GM23248 (cell line): Measurements from ENCODE around the gene XRCC4. TPM values are rescaled to one million over a fixed set of nuclear protein-coding genes. Genes with fewer than 3 reads are reported as not detected.

Experiments
- DNase-seq: peaks from one replicate; pipeline ENCODE4 v3.0.0-alpha.2; 2015
- H2AFZ ChIP-seq: fragments of 200-600 bp; sonication (generic); 2 replicates; pipeline ENCODE4 v1.6.1; 2016; ENCODE audit warnings: antibody characterized with exemption
- H3F3A ChIP-seq: fragments of 200-600 bp; sonication (generic); 2 replicates; pipeline ENCODE4 v1.6.1; 2016; ENCODE audit warnings: mild to moderate bottlenecking, antibody characterized with exemption, mixed run types; ENCODE audit not compliant: insufficient read depth
- H3K27ac ChIP-seq: fragments of 200-600 bp; sonication (generic); 2 replicates; pipeline ENCODE4 v1.5.1; 2016; ENCODE audit warnings: mild to moderate bottlenecking
- H3K27me3 ChIP-seq: fragments of 200-600 bp; sonication (generic); replicated peaks from 2 replicates; pipeline ENCODE4 v1.6.1; 2016; ENCODE audit warnings: mild to moderate bottlenecking; ENCODE audit not compliant: insufficient read depth
- H3K36me3 ChIP-seq: fragments of 200-600 bp; sonication (generic); 2 replicates; pipeline ENCODE4 v1.6.1; 2016; ENCODE audit warnings: low read depth, mild to moderate bottlenecking
- H3K4me1 ChIP-seq: fragments of 200-600 bp; sonication (generic); 2 replicates; pipeline ENCODE4 v1.6.1; 2016; ENCODE audit warnings: mild to moderate bottlenecking; ENCODE audit not compliant: insufficient read depth
- H3K4me2 ChIP-seq: fragments of 200-600 bp; sonication (generic); one replicate; pipeline ENCODE4 v1.6.1; 2016; ENCODE audit warnings: mild to moderate bottlenecking; ENCODE audit not compliant: unreplicated experiment
- H3K4me3 ChIP-seq: fragments of 200-600 bp; sonication (generic); 2 replicates; pipeline ENCODE4 v1.5.1; 2016; ENCODE audit warnings: mild to moderate bottlenecking
- H3K79me2 ChIP-seq: fragments of 200-600 bp; sonication (generic); 2 replicates; pipeline ENCODE4 v1.6.1; 2016; ENCODE audit warnings: mild to moderate bottlenecking; ENCODE audit not compliant: insufficient read depth
- H3K9ac ChIP-seq: fragments of 200-600 bp; sonication (generic); 2 replicates; pipeline ENCODE4 v1.6.1; 2016; ENCODE audit warnings: mild to moderate bottlenecking
- H3K9me2 ChIP-seq: fragments of 200-600 bp; sonication (generic); 2 replicates; pipeline ENCODE4 v1.6.1; 2016; ENCODE audit warnings: mixed run types, mild to moderate bottlenecking, moderate library complexity; ENCODE audit not compliant: insufficient read depth
- H3K9me3 ChIP-seq: fragments of 200-600 bp; sonication (generic); one replicate; pipeline ENCODE4 v1.6.1; 2017; ENCODE audit warnings: low read depth
- H4K20me1 ChIP-seq: fragments of 200-600 bp; sonication (generic); 2 replicates; pipeline ENCODE4 v1.6.0; 2016; ENCODE audit not compliant: insufficient read depth
- EZH2 ChIP-seq: fragments of 200-600 bp; sonication (generic); IDR thresholded peaks from 2 replicates; pipeline ENCODE4 v1.6.1; 2018; ENCODE audit warnings: antibody characterized with exemption, mild to moderate bottlenecking; ENCODE audit not compliant: insufficient read depth, poor library complexity, severe bottlenecking
- EZH2phosphoT487 ChIP-seq: fragments of 200-600 bp; sonication (generic); IDR thresholded peaks from 2 replicates; pipeline ENCODE4 v1.6.1; 2018; ENCODE audit warnings: antibody characterized with exemption, moderate library complexity, mild to moderate bottlenecking, low read depth; ENCODE audit not compliant: insufficient read depth
- WGBS, 2 experiments: methylation state at CpG; one replicate each; pipeline ENCODE4 v1.1.6; 2015 to 2017; ENCODE audit warnings: low lambda C conversion rate in 2 of 2, low coverage in 1 of 2; ENCODE audit errors: missing lambda C conversion rate in 2 of 2; 5-methylcytosine and 5-hydroxymethylcytosine counted together
- in situ Hi-C: fragments of 300-500 bp; cut with MboI; formaldehyde crosslinking; loops from 2 replicates; pipeline ENCODE4 v1.15.0; 2020
- polyA plus RNA-seq: library from polyadenylated mRNA; unstranded; fragments of >200 nt; fragmentation: Nextera tagmentation; extraction: Ambion mirVana; gene quantifications from 2 replicates; pipeline ENCODE4 v1.2.1, GENCODE V29; 2016
- total RNA-seq: library from RNA; depleted of rRNA; stranded (reverse); fragments of >200 nt; shearing (Covaris generic); gene quantifications from 2 replicates; pipeline ENCODE4 v1.2.3, GENCODE V29; 2014

XRCC4 gene
- total and polyA plus RNA-seq, 2 experiments from 2014 or later = 11.5 to 11.7 TPM

DNA sequence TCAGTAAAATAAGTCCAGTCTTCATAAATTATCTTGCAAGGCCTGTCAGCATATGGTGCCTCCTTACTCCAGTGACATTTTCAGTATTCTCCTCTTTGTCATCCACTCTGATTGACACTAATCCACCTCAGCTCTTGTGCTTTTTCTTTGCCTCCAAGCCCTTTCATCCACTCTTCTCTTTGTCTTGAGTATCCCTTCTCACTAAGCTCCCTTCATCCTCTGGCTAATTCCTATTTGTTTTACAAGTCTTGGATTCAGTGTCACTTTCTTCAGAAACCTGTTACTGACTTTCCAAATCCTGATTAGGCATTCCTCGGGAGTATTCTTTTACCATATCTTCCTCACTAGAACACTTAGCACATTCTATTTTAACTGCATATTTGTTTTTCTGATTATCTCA is 293.6 kb downstream of the XRCC4 start:
- Histone ChIP-seq H3K36me3 (no peaks in the 10 kb centered on the region), H3K4me3 (no peak overlapping the region), H3K27ac (no peak overlapping the region), H3K9me3 (no peaks in the 10 kb centered on the region), H3K4me1 (peaks cover 32% of the 10 kb centered on the region), H3K4me2 (no peak overlapping the region), H3K9me2 (no peaks in the 10 kb centered on the region), H3K27me3 (no peaks in the 10 kb centered on the region), H3K9ac (no peak overlapping the region), H2AFZ (no peak overlapping the region), H3K79me2 (no peaks in the 10 kb centered on the region), H3F3A (peaks cover 30% of the 10 kb centered on the region), H4K20me1 (no peaks in the 10 kb centered on the region)
- TF ChIP-seq EZH2phosphoT487 (no peak), EZH2 (no peak)
- in situ Hi-C loops = no loop called here
- 95 to 97% methylated on average over 1 of the region's 1 CpG for WGBS, 2 experiments
- DNase-seq = no peak

DNA sequence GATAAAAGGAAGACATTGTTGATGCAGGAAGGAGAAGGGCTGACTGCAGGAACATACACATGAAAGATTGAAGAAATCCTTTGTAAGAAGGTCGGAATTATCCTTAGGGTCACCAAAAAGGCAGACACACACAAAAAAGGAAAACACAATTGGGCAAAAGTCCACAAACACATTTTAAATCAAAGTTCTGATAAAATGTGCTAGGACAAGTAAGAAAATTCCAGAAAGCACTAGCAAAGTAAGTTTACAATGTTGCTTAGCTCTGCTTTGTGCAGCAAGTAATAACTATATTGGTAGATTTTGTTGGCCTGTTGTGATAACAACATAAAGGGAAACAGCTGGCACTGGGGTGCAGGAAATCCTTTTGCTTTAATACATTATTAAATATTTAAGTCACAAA is 294.4 kb downstream of the XRCC4 start:
- H3K79me2 ChIP-seq = no peaks in the 10 kb centered on the region
- H3K9me3 ChIP-seq = no peaks in the 10 kb centered on the region
- H3K27me3 ChIP-seq = no peaks in the 10 kb centered on the region
- no peaks in the 10 kb centered on the region for H4K20me1 ChIP-seq
- H3K9ac ChIP-seq = no peak overlapping the region
- H3K4me1 ChIP-seq = peaks cover 40% of the 10 kb centered on the region
- no peak for TF ChIP-seq EZH2phosphoT487
- no peak for TF ChIP-seq EZH2
- no peak overlapping the region for H3K4me3 ChIP-seq
- H3K36me3 ChIP-seq = no peaks in the 10 kb centered on the region
- no peak overlapping the region for H3K27ac ChIP-seq
- DNase-seq = no peak
- no peak overlapping the region for H2AFZ ChIP-seq
- in situ Hi-C loops = no loop called here
- peaks cover 38% of the 10 kb centered on the region for H3F3A ChIP-seq
- 93 to 100% methylated on average over 1 of the region's 1 CpG for WGBS, 2 experiments
- no peaks in the 10 kb centered on the region for H3K9me2 ChIP-seq
- no peak overlapping the region for H3K4me2 ChIP-seq

DNA sequence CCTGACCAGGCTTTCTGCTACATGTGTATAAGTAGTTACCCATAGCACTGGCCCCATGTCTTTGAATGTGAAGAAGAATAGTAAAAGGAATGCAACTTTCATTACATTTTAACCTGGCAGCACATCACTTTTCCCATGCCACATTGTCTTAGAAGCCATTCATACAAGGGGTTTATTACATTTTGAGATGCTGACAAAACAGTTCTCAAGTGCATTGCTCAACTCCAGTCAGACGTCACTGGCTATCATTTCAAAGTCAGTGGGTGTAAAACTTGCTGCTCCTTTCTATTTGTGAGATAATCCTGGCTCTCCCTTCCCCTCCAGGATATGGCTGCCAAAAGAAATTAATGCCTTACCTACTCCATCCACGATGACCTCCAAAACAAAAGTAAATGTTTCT is 297.2 kb downstream of the XRCC4 start:
- Histone ChIP-seq H4K20me1 (no peaks in the 10 kb centered on the region), H3F3A (peaks cover 37% of the 10 kb centered on the region), H3K79me2 (no peaks in the 10 kb centered on the region), H3K9me3 (no peaks in the 10 kb centered on the region), H3K9me2 (no peaks in the 10 kb centered on the region), H2AFZ (0 out of 2 replicates have a peak overlapping the region, but pooled peaks have one; percentile 17), H3K27me3 (no peaks in the 10 kb centered on the region), H3K27ac (peak overlapping the region; percentile 31), H3K4me2 (no peak overlapping the region), H3K9ac (no peak overlapping the region), H3K36me3 (no peaks in the 10 kb centered on the region), H3K4me3 (no peak overlapping the region), H3K4me1 (peaks cover 36% of the 10 kb centered on the region)
- peak; percentile 55 for DNase-seq
- no peak for TF ChIP-seq EZH2phosphoT487
- TF ChIP-seq EZH2 = no peak
- in situ Hi-C loops = no loop called here
- 26 to 30% methylated on average over 2 of the region's 2 CpGs for WGBS, 2 experiments

GRCh38 chr5:83375049-83375745 is 297.9 kb downstream of the XRCC4 start:
- Histone ChIP-seq H3K9me3 (no peaks in the 10 kb centered on the region), H2AFZ (0 out of 2 replicates have a peak overlapping the region, but pooled peaks have one; percentile 17), H3K27me3 (no peaks in the 10 kb centered on the region), H3K9me2 (no peaks in the 10 kb centered on the region), H3K79me2 (no peaks in the 10 kb centered on the region), H3K4me2 (peak overlapping the region; percentile 33), H3K27ac (peak overlapping the region; percentile 31), H3K36me3 (no peaks in the 10 kb centered on the region), H4K20me1 (no peaks in the 10 kb centered on the region), H3K4me1 (peaks cover 36% of the 10 kb centered on the region), H3K9ac (no peak overlapping the region), H3K4me3 (no peak overlapping the region), H3F3A (peaks cover 37% of the 10 kb centered on the region)
- TF ChIP-seq EZH2phosphoT487 (no peak), EZH2 (no peak)
- WGBS, 2 experiments = 86 to 88% methylated on average over 3 of the region's 3 CpGs
- in situ Hi-C loops = no loop called here
- peak; percentile 49 for DNase-seq
